Gastroesophageal sphincter (tissue), 3 donors: Measurements from ENCODE around the gene DIPK1A.

Experiments
- CTCF ChIP-seq, 4 experiments: fragments of 200-600 bp in 2 of 4; fragments of 450-650 bp in 2 of 4; sonication (generic) in 1 of 4; IDR thresholded peaks; one replicate each; pipeline ENCODE4 v1.5.1; 2017 to 2019; ENCODE audit warnings: antibody characterized with exemption in 4 of 4, mild to moderate bottlenecking in 2 of 4, moderate library complexity in 2 of 4
- POLR2A ChIP-seq, 2 donors: fragments of 450-650 bp; IDR thresholded peaks; one replicate each; pipeline ENCODE4 v1.6.1; 2017; ENCODE audit warnings: antibody characterized with exemption in 2 of 2, mild to moderate bottlenecking in 2 of 2, moderate library complexity in 1 of 2

- TF ChIP-seq CTCF (IDR thresholded peaks at IDR 0.05) (no peak), POLR2A (IDR thresholded peaks at IDR 0.05) (no peak)
Observed at GRCh38 chr1:92901126-92901525, 60.1 kb downstream of the DIPK1A start.
